DND-41 (cell line): ENCODE results near the gene ZSWIM6.

Experiments used
- EZH2 ChIP-seq: IDR thresholded peaks from 3 replicates; pipeline ENCODE4 v1.6.1; 2012; ENCODE audit warnings: borderline replicate concordance, low read depth, mild to moderate bottlenecking, moderate library complexity, low read length, inconsistent platforms; ENCODE audit not compliant: severe bottlenecking
- TF ChIP-seq, protein P1 (sequence below): IDR thresholded peaks from 2 replicates; pipeline ENCODE4 v1.5.1; 2012; ENCODE audit warnings: borderline replicate concordance, low read length, moderate library complexity, mild to moderate bottlenecking; ENCODE audit not compliant: poor library complexity, severe bottlenecking; ENCODE audit errors: extremely low read depth

DNA sequence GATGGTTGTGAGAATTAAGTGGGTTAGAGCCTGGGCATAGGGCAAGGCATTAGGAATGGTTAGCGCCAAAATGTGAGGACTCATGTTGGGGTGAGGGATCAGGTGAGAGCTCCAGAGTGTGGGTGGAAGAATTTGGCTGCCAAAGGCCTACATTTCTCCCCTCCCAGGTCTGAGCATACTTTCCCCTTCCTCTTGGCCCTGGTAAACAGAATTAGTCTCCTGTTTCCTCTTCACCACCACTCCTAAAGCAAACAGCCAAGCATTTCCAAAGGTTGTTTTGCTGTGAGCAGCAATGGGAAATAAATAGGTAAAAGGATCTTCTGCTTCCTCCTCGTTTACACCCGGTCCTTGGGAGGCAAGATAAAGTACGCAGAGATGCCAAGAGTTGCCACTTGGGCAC, 132.5 kb downstream of the ZSWIM6 start:
- TF ChIP-seq, protein P1, sequence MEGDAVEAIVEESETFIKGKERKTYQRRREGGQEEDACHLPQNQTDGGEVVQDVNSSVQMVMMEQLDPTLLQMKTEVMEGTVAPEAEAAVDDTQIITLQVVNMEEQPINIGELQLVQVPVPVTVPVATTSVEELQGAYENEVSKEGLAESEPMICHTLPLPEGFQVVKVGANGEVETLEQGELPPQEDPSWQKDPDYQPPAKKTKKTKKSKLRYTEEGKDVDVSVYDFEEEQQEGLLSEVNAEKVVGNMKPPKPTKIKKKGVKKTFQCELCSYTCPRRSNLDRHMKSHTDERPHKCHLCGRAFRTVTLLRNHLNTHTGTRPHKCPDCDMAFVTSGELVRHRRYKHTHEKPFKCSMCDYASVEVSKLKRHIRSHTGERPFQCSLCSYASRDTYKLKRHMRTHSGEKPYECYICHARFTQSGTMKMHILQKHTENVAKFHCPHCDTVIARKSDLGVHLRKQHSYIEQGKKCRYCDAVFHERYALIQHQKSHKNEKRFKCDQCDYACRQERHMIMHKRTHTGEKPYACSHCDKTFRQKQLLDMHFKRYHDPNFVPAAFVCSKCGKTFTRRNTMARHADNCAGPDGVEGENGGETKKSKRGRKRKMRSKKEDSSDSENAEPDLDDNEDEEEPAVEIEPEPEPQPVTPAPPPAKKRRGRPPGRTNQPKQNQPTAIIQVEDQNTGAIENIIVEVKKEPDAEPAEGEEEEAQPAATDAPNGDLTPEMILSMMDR: no peak
- no peak for TF ChIP-seq EZH2
